LNCAP (cell line): ENCODE measurements around the gene ZNF664.

Source experiments
- TF ChIP-seq, protein P1 (sequence below): fragments of 450-650 bp; IDR thresholded peaks from 2 replicates; pipeline ENCODE4 v1.5.1; 2017; ENCODE audit warnings: mild to moderate bottlenecking

ZNF664 gene

DNA sequence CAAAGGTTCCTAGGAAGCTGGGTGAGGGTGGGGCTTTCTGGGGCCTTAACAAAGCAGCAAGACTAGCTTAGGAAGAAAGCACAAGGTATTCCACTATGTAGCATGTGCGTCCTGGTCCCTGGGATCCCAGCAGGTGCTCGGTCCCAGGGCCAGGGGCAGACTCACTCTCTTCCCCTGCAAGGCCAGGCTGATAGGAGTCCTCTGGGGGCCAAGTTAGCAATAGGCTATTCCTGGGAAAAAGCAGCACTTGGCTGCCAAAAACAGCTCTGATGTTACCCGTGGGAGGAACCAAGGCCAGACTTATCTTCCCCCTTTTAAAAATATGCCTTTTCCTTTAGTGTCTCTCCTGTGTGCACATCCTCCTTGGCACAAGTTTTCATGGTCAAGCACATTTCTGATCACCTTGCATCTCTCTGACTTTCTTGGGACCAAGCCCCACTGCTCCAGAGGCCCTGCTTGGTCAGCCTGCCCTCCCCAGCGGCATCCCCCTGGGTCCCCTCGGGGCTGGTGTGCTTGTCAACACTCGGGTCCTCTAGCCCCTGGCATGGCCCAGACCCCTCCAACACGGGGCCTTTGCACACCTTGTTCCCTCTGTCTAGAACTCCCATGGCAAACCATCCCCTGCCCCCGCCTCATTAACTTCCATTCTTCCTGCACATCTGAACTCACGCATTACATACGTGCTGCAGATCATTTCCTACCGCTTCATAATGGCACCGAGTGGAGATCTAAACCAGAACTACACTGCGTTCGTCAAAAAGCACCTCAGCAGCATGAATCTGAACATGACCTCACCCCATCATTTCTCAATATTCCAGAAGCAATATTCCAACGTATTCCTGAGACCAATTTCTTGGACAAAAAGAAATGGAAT is 22.3 kb upstream of the ZNF664 start:
- TF ChIP-seq, protein P1, sequence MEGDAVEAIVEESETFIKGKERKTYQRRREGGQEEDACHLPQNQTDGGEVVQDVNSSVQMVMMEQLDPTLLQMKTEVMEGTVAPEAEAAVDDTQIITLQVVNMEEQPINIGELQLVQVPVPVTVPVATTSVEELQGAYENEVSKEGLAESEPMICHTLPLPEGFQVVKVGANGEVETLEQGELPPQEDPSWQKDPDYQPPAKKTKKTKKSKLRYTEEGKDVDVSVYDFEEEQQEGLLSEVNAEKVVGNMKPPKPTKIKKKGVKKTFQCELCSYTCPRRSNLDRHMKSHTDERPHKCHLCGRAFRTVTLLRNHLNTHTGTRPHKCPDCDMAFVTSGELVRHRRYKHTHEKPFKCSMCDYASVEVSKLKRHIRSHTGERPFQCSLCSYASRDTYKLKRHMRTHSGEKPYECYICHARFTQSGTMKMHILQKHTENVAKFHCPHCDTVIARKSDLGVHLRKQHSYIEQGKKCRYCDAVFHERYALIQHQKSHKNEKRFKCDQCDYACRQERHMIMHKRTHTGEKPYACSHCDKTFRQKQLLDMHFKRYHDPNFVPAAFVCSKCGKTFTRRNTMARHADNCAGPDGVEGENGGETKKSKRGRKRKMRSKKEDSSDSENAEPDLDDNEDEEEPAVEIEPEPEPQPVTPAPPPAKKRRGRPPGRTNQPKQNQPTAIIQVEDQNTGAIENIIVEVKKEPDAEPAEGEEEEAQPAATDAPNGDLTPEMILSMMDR, result no peak

GRCh38 chr12:123951467-123951866 is 21.5 kb upstream of the ZNF664 start:
- TF ChIP-seq, protein P1, result no peak

- TF ChIP-seq, protein P1, result no peak
Observed at GRCh38 chr12:123952037-123952436, 21.0 kb upstream of the ZNF664 start.

DNA sequence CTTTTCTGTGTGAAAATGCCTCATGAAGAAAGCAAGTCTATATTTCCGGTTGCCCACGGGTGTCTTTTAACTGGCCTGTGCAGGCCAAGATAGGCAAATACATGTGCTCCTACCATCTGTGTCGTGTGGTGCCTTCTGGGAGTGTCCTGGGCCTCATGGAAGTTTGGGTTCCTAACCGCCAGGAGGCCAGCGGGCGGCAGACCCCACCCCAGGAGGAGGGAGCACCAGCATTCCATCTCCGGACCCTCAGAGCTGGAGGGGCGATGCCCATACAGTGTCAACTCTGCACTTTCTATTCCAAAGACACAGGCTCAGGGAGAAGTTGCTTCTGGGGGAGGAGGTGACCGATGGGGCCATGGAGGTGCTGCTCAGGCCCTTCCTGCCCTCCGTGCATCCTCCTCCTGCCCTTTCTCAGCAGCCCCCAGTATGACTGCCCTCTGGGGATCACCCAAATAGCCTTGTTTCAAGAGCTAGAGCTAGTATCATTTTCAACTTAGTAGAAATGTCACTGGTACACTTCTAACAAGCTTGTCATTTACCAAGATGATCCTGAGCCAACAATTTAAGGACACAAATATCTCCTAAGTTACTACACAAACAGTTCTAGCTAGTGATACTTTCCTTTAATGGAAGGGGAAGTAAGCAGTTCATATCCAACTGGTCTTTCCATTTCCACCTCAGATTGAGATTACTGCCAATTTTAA is 18.2 kb upstream of the ZNF664 start:
- TF ChIP-seq, protein P1, result no peak

DNA sequence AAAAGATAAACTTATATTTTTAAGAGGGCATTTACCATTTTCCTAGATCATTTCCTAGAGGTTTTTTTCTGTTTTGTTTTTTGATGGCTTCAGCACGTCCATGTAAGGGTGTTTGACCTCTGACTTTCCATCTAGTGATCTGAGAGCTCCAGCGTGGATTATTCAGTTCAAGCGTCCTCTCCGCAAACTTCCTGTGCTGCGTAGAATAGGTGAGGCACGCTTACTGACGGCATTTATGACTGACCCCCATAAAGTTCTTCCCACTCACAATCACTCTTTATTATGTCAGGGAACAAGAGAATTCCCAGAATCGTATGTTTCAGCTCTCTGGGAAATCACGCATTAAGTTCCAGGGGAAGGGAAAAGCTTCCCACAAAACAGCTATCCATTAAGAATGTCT is 16.8 kb upstream of the ZNF664 start:
- TF ChIP-seq, protein P1, result no peak

DNA sequence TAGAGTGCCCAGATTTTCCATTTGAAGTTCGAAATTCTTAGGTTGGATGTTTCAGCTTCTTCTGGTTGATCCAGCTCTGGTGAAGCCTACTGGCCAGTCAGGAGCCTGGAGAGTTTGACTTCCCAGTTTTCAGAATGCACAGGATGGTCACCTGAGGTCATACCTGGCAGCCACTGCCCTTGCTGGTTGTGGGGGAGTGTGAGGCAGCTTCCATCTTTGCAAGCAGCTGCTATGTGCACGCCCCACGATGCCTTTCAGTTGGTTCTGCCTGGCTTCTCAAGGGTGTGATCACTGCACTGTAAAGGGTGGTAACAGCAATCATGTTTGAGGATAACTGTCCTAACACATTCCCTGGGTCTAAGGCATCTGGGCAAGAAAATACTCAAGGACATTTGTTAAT is 15.8 kb upstream of the ZNF664 start:
- TF ChIP-seq, protein P1, result no peak

- TF ChIP-seq, protein P1, result no peak
Observed at GRCh38 chr12:123958462-123958861, 14.6 kb upstream of the ZNF664 start.
